ENCODE data around the gene ADAM19. TPM values are rescaled to one million over a fixed set of nuclear protein-coding genes. Genes with fewer than 3 reads are reported as not detected.
A peak's percentile ranks its signal among the peaks of the same experiment; 100 is the strongest.

Gene ADAM19
- total RNA-seq, 2 experiments from 2014 or later: 24.2 to 103 TPM

DNA sequence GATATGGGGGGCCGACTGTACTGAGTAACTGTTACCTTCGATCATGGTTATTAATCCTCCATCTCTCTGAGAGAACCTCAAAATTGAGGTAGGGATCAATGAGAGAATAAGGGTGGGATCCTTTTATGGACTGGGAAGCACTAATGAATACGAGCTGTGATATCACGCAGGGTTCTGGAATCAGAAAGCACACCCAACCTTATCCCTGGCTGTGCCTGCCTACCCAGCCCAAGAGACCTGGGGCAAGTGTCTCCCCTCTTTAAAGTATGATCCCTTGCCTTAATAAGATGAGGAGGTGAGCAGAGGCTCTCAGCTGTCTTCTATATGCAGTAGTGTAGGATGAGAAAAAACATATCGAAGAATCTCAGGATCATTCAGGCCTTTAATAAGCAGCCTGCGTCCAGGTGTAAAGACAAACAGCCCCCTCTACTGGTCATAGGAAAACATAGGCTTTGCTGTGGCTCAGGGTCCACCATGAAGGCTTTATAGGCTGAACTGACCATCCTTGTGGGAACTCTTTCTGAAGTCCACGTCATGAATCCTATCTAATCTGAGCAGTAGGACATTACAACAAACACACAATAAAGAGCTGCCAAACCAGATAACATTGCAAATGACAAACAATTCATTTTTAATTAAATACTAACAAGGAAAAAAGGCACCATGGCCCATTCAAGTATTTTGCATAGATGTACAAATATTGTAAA, 98.7 kb downstream of the ADAM19 start:
- BruUV-seq (replicated peaks): no TSS peak
- peak; percentile 79 for DNase-seq (ENCODE audit: low spot score)
- H3K4me2 ChIP-seq (ENCODE audit: low read length): no peak overlapping the region
- no peak overlapping the region for H3K4me3 ChIP-seq (ENCODE audit: low read depth, low read length, poor library complexity, severe bottlenecking)
- H3K27ac ChIP-seq (ENCODE audit: low read depth, low read length, poor library complexity, severe bottlenecking): no peak overlapping the region
- peaks cover 8% of the 10 kb centered on the region for H3K36me3 ChIP-seq (ENCODE audit: insufficient read depth, low read length)
- intact Hi-C loops (cut with micrococcal nuclease; ENCODE audit: unreplicated experiment): loop anchor here (2.0 kb wide), 1 partner anchor 242 kb away; no protein-coding TSS in a partner anchor
- CTCF ChIA-PET (ENCODE audit: unreplicated experiment): interaction anchor here (1.0 kb wide), 1 partner anchor 10 kb away, joined by 3 read pairs; no protein-coding TSS in a partner anchor
- POLR2A ChIA-PET: interaction anchor here (0.6 to 2.4 kb wide), 2 partner anchors 44 to 111 kb away, joined by 5 to 7 read pairs; no protein-coding TSS in a partner anchor
- TF ChIP-seq, protein P1, sequence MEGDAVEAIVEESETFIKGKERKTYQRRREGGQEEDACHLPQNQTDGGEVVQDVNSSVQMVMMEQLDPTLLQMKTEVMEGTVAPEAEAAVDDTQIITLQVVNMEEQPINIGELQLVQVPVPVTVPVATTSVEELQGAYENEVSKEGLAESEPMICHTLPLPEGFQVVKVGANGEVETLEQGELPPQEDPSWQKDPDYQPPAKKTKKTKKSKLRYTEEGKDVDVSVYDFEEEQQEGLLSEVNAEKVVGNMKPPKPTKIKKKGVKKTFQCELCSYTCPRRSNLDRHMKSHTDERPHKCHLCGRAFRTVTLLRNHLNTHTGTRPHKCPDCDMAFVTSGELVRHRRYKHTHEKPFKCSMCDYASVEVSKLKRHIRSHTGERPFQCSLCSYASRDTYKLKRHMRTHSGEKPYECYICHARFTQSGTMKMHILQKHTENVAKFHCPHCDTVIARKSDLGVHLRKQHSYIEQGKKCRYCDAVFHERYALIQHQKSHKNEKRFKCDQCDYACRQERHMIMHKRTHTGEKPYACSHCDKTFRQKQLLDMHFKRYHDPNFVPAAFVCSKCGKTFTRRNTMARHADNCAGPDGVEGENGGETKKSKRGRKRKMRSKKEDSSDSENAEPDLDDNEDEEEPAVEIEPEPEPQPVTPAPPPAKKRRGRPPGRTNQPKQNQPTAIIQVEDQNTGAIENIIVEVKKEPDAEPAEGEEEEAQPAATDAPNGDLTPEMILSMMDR (conservative IDR thresholded peaks at IDR 0.05; ENCODE audit: low read length): peak; percentile 91
- no peak for TF ChIP-seq EZH2phosphoT487 (IDR thresholded peaks at IDR 0.05; ENCODE audit: borderline replicate concordance, low read depth, low read length)
- no peak overlapping the region for H2AFZ ChIP-seq (ENCODE audit: low read length)
- H3K9me2 ChIP-seq (ENCODE audit: insufficient read depth, low read length): no peaks in the 10 kb centered on the region
- no peaks in the 10 kb centered on the region for H3K9me3 ChIP-seq (ENCODE audit: low read length)
- no peaks in the 10 kb centered on the region for H3K79me2 ChIP-seq (ENCODE audit: insufficient read depth, low read depth, low read length)
- H4K20me1 ChIP-seq (ENCODE audit: insufficient read depth, low read length): no peaks in the 10 kb centered on the region
- H3K4me1 ChIP-seq (ENCODE audit: insufficient read depth, low read length, poor library complexity, severe bottlenecking): peaks cover 21% of the 10 kb centered on the region

DNA sequence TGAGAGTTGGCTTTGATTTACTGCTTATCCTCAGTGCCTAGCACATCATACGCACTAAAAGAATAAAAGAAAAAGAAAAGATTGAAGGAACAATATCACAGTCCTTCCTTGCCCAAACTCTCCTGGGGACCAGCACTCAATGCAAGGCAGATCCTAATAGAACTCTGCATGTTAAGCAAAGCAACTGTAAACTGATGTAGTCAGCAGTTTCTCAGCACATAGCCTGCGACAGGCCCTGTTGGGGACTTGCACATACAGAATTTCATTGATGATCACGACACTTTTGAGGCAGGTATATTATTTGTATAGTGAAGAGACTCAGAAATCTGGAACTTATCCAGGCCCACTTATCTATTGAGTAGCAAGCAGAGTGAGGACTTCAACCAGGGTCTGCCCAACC, 100.1 kb downstream of the ADAM19 start:
- POLR2A ChIA-PET: interaction anchor here (1.0 kb wide), 1 partner anchor 9 kb away, joined by 3 read pairs; no protein-coding TSS in a partner anchor
- H3K9me3 ChIP-seq (ENCODE audit: low read length): no peaks in the 10 kb centered on the region
- CTCF ChIA-PET (ENCODE audit: unreplicated experiment): no interaction called here
- H2AFZ ChIP-seq (ENCODE audit: low read length): no peak overlapping the region
- H3K4me2 ChIP-seq (ENCODE audit: low read length): no peak overlapping the region
- H3K27ac ChIP-seq (ENCODE audit: low read depth, low read length, poor library complexity, severe bottlenecking): no peak overlapping the region
- no TSS peak for BruUV-seq (replicated peaks)
- no peaks in the 10 kb centered on the region for H3K79me2 ChIP-seq (ENCODE audit: insufficient read depth, low read depth, low read length)
- H3K4me3 ChIP-seq (ENCODE audit: low read depth, low read length, poor library complexity, severe bottlenecking): no peak overlapping the region
- intact Hi-C loops (cut with micrococcal nuclease; ENCODE audit: unreplicated experiment): no loop called here
- peaks cover 4% of the 10 kb centered on the region; the same call in 1 of the 2 replicates for H3K36me3 ChIP-seq (ENCODE audit: insufficient read depth, low read length)
- no peak for DNase-seq (ENCODE audit: low spot score)
- TF ChIP-seq, protein P1 (conservative IDR thresholded peaks at IDR 0.05; ENCODE audit: low read length): no peak
- TF ChIP-seq EZH2phosphoT487 (IDR thresholded peaks at IDR 0.05; ENCODE audit: borderline replicate concordance, low read depth, low read length): no peak
- no peaks in the 10 kb centered on the region for H3K9me2 ChIP-seq (ENCODE audit: insufficient read depth, low read length)
- H4K20me1 ChIP-seq (ENCODE audit: insufficient read depth, low read length): no peaks in the 10 kb centered on the region
- H3K4me1 ChIP-seq (ENCODE audit: insufficient read depth, low read length, poor library complexity, severe bottlenecking): peaks cover 7% of the 10 kb centered on the region
